T47D (cell line): Measurements from ENCODE around the gene CCS.
"Not testable (repeated sequence)": the region's sequence is repeated elsewhere in the genome, so short reads cannot be mapped to it uniquely, and the experiment has no call there.

ENCODE experiments used
- DNase-seq, 2 experiments: peaks; one replicate each; pipeline versions ENCODE4 v3.0.0 to v3.0.0-alpha.2; 2011 to 2012; ENCODE audit warnings: low read depth in 1 of 2, low spot score in 1 of 2
- JUND ChIP-seq: IDR thresholded peaks from 2 replicates; pipeline ENCODE4 v1.6.1; 2012; ENCODE audit warnings: low read depth
- in situ Hi-C: cut with HindIII; loops from 2 replicates; pipeline ENCODE4 v1.10.0; 2016; ENCODE audit warnings: low sequenced_read_pairs, low pct_unique_long_range_greater_than_20kb

CCS gene

DNA sequence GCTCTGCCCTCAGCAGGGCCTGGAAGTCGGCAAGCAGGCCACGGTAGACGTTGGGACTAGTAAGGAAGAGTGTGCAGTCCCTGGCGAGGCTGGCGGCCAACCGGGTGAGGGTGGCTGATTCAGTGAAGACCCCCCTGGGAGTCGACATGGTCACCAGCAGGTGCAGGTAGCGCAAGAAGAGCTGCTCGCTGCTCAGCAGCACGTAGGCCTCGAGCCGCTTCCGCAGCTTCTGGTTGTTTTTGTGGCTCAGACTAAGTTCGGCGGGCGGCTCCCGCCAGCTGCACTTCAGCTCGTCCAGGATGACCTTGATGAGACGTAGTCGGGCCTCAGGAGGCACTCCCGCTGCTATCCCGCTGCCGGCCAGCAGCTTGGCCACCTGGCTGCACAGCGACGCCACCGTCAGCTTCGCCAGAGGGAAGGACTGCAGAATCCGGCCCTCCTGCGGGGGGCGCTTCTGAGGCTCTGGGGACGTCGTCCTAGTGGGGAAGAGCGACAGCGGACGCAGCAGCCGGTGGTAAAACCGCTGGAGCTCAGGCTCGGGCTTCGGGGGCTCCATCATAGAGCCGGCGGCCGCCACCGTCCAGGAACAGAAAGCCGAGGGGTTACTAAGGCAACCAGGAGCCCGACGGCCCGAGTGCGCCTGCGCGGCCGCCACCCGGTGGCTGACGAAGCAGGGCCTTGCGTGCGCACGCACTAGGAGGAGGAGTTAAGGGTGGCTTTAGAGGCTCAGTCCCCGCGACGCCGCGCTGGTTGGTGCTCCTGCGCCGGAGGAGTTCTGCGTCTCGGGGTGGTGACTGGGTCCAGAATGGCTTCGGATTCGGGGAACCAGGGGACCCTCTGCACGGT lies at the start of gene CCS, which contains the start of gene CCDC87:
Gene CCS (plus strand): TSS at position 729 of the 846 bp plus-strand sequence. CDS start 77 bp downstream, at position 806.
Gene CCDC87 (minus strand): TSS at position 607 of the 846 bp plus-strand sequence. CDS start 48 bp downstream, at position 559.
- in situ Hi-C loops: no loop called here
- TF ChIP-seq JUND: no peak
- peak; percentile 98 to 100 for DNase-seq

DNA sequence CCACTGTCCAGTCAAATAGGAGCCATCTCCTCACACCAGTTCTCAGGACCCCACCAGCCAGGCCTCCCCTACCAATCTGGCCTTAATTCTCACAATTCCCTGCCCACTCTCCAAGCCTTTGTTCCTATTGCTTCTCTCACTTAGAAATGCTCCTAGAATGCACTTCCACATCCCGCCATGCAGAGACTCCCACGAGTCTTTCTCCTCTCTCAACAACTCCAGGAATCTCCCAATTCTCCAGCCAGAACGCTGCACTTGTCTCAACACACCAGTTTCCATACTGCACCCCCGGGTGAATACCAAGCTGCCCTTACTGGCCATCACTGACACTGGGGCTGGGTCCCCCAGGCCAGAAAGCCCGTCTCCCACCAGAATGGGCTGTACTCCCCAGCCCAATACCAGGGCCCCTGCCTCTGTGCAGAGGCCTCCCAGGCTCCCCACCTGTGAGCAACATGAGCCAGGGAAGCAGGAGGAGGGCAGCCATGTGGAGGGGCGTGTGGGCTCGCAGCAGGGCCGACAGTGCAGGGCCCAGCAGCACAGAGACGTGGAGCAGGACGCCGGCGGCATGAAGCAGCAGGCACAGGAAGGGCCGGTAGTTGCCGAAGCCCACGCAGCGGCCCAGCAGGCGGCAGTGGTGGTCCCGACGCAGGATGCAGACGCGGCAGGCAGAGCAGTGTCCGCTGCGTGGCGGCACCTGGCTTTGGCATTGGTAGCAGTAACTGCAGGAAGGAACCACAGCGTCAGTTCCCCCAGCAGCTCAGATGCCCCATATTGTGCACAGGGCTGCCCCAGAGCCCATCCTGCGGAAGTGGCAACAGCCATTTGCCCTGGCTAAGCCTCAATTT lies 49.5 kb upstream of the CCS start:
- DNase-seq: no peak
- TF ChIP-seq JUND: no peak
- in situ Hi-C loops: no loop called here

DNA sequence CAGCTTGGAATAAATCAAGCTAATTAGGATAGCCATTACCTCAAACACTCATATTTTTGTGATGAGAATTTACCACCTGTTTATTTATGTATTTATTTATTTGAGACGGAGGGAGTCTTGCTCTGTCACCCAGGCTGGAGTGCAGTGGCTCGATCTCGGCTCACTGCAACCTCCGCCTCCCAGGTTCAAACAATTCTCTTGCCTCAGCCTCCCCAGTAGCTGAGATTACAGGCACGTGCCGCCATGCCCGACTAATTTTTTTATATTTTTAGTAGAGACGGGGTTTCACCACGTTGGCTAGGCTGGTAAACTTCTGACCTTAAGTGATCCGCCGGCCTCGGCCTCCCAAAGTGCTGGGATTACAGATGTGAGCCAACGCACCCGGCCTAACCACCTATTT lies 48.0 kb upstream of the CCS start:
- not testable (repeated sequence) for DNase-seq

GRCh38 chr11:66545701-66546367 lies 47.2 kb upstream of the CCS start, which contains the start of gene ZDHHC24:
Gene ZDHHC24, minus strand, starts transcription at chr11:66546048. Its CDS starts 45 bp downstream, at chr11:66546003.
- DNase-seq: peak; percentile 99 to 100
- in situ Hi-C loops: no loop called here

More for the DNA sequence above, 48.0 kb upstream of the CCS start:
- in situ Hi-C loops: not testable (repeated sequence)

GRCh38 chr11:66546368-66546965 lies 46.5 kb upstream of the CCS start, which contains the start of gene ACTN3:
Gene ACTN3, plus strand, starts transcription at chr11:66546903. Its CDS starts 35 bp downstream, at chr11:66546938.
- TF ChIP-seq JUND: no peak
- no peak for DNase-seq
- in situ Hi-C loops: no loop called here

More at GRCh38 chr11:66545701-66546367, 47.2 kb upstream of the CCS start, which contains the start of gene ZDHHC24:
- TF ChIP-seq JUND: no peak

- no peak for DNase-seq
- TF ChIP-seq JUND: no peak
- in situ Hi-C loops: no loop called here
These were observed 45.9 kb upstream of the CCS start for GRCh38 chr11:66546966-66547661.

DNA sequence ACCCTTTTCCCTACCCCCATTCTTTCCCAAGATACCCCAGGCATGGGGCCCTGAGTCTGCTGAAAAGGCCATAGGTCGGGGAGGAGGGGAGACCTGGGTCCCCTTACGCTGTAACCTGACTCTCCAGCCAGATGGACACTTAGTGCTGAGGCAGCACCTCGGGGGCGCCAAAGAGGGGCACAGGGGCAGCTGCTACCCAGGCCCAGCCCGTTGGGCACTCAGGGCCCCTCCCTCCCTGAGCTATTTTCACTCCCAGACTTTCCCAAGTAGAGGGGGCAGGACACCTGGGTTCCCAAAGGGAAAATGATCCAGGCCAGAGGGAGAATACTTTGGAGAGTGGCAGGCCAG lies 45.3 kb upstream of the CCS start:
- in situ Hi-C loops: no loop called here
- TF ChIP-seq JUND: no peak
- DNase-seq: no peak

- no peak for DNase-seq
- in situ Hi-C loops: no loop called here
- TF ChIP-seq JUND: no peak
These were observed 44.9 kb upstream of the CCS start for GRCh38 chr11:66548041-66548440.

- in situ Hi-C loops: no loop called here
- no peak for DNase-seq
- TF ChIP-seq JUND: no peak
These were observed 44.0 kb upstream of the CCS start for GRCh38 chr11:66548774-66549630.

- in situ Hi-C loops: no loop called here
- no peak for DNase-seq
- no peak for TF ChIP-seq JUND
These were observed 43.3 kb upstream of the CCS start for GRCh38 chr11:66549696-66550095.

DNA sequence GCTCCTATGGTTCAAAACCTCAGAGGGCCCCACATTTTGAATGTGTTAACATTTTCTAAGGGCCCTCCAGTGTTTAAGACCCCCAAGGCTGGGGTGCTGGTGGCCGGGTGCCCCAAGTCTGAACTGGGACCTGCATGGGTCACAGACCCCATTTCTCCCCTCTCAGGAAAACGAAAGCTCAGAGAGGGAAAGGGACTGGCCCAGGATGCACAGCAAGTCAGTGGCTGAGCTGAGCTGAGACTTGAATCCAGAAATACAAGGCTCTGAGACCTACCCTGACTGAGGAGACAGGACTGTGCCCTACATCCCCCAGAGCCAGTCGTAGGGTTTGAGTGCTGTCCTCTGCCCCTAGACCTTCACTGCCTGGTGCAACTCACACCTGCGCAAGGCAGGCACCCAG lies 42.1 kb upstream of the CCS start:
- no peak for TF ChIP-seq JUND
- no peak for DNase-seq
- in situ Hi-C loops: no loop called here
